CD4-positive, alpha-beta memory T cell (primary cell): ENCODE data around the gene HMX1. TPM values are rescaled to one million over a fixed set of nuclear protein-coding genes. Genes with fewer than 3 reads are reported as not detected.

Experiments used
- CTCF ChIA-PET: fragments of 350-600 bp; sonication (Branson Sonifier 250); formaldehyde crosslinking; loops from one replicate; lab custom pipeline; 2021; ENCODE audit warnings: inconsistent platforms; ENCODE audit not compliant: partially characterized antibody; lab: Charles Lee
- POLR2A ChIA-PET: fragments of 350-600 bp; sonication (Branson Sonifier 250); formaldehyde crosslinking; loops from one replicate; lab custom pipeline; 2021; ENCODE audit not compliant: partially characterized antibody; lab: Charles Lee
- DNase-seq, 5 donors: peaks; one replicate each; pipeline versions ENCODE4 v3.0.0 to v3.0.0-alpha.2; 2020 to 2022; ENCODE audit warnings: mixed read lengths in 1 of 5
- H3K27ac ChIP-seq: one replicate; pipeline ENCODE4 v1.7.0; 2013; ENCODE audit warnings: low read depth, low read length
- H3K27me3 ChIP-seq: 2 replicates; pipeline ENCODE4 v1.7.0; 2013; ENCODE audit warnings: mild to moderate bottlenecking, low read length, moderate library complexity; ENCODE audit not compliant: insufficient read depth
- H3K36me3 ChIP-seq: 2 replicates; pipeline ENCODE4 v1.7.0; 2013; ENCODE audit warnings: mild to moderate bottlenecking, low read length, moderate library complexity; ENCODE audit not compliant: insufficient read depth
- H3K4me1 ChIP-seq: 2 replicates; pipeline ENCODE4 v1.7.0; 2013; ENCODE audit warnings: mild to moderate bottlenecking, low read length, moderate library complexity; ENCODE audit not compliant: insufficient read depth
- H3K4me3 ChIP-seq, 2 donors: one replicate each; pipeline ENCODE4 v1.7.0; 2013; ENCODE audit warnings: low read length in 2 of 2, mild to moderate bottlenecking in 1 of 2
- H3K9me3 ChIP-seq, 2 donors: one replicate each; pipeline ENCODE4 v1.7.0; 2013; ENCODE audit warnings: low read length in 2 of 2, control low read depth in 1 of 2; ENCODE audit not compliant: control insufficient read depth in 1 of 2
- H3K27ac Mint-ChIP-seq, 7 donors: one replicate each; pipeline ENCODE4 v1.8.0; 2020 to 2021; ENCODE audit warnings: mixed read lengths in 7 of 7, mild to moderate bottlenecking in 6 of 7, inconsistent platforms in 3 of 7, moderate library complexity in 3 of 7
- H3K27me3 Mint-ChIP-seq, 2 donors: one replicate each; pipeline ENCODE4 v1.8.0; 2020 to 2021; ENCODE audit warnings: mixed read lengths in 2 of 2
- H3K36me3 Mint-ChIP-seq, 2 donors: one replicate each; pipeline ENCODE4 v1.8.0; 2020 to 2021; ENCODE audit warnings: mixed read lengths in 2 of 2, inconsistent platforms in 1 of 2, mild to moderate bottlenecking in 1 of 2
- H3K4me1 Mint-ChIP-seq, 4 donors: one replicate each; pipeline ENCODE4 v1.8.0; 2020 to 2021; ENCODE audit warnings: mixed read lengths in 4 of 4, mild to moderate bottlenecking in 1 of 4
- H3K4me3 Mint-ChIP-seq, 8 donors: one replicate each; pipeline ENCODE4 v1.8.0; 2020 to 2021; ENCODE audit warnings: mixed read lengths in 8 of 8, mild to moderate bottlenecking in 7 of 8, moderate library complexity in 6 of 8, inconsistent platforms in 3 of 8
- H3K9me3 Mint-ChIP-seq, 8 donors: one replicate each; pipeline ENCODE4 v1.8.0; 2020 to 2021; ENCODE audit warnings: mixed read lengths in 8 of 8, mild to moderate bottlenecking in 5 of 8, inconsistent platforms in 3 of 8, moderate library complexity in 1 of 8
- intact Hi-C: fragments of 100-400 bp; cut with micrococcal nuclease; formaldehyde crosslinking; loops from one replicate; pipeline ENCODE4 v1.15.1; 2023
- polyA plus RNA-seq, 2 donors: library from polyadenylated mRNA; unstranded; fragments of 300-500 nt; fragmentation: Illumina TruSeq; gene quantifications; one replicate each; pipeline ENCODE4 v1.2.3, GENCODE V29; 2021
- total RNA-seq, 2 experiments: library from RNA; stranded (reverse); gene quantifications; one replicate each; pipeline ENCODE4 v1.2.3, GENCODE V29; 2021

Gene HMX1
- total and polyA plus RNA-seq, 4 experiments from 2014 or later, result not detected

GRCh38 chr4:8894424-8894816, 22.8 kb upstream of the HMX1 start:
- Histone ChIP-seq H3K36me3 (no peaks in the 10 kb centered on the region), H3K27ac (no peak overlapping the region), H3K4me3 (no peak overlapping the region), H3K4me1 (no peaks in the 10 kb centered on the region), H3K27me3 (no peaks in the 10 kb centered on the region), H3K9me3 (no peaks in the 10 kb centered on the region)
- no peak overlapping the region for H3K4me3 Mint-ChIP-seq
- ChIA-PET POLR2A (no interaction called here), CTCF (no interaction called here)
- no peaks in the 10 kb centered on the region for H3K36me3 Mint-ChIP-seq
- H3K27me3 Mint-ChIP-seq, result peaks cover 11 to 15% of the 10 kb centered on the region in 2 donors
- intact Hi-C loops, result no loop called here
- H3K4me1 Mint-ChIP-seq, result peaks cover 0 to 4% (median 0%) of the 10 kb centered on the region in 4 donors
- DNase-seq, result no peak
- no peak overlapping the region for H3K27ac Mint-ChIP-seq
- no peaks in the 10 kb centered on the region for H3K9me3 Mint-ChIP-seq

- no peak overlapping the region for H3K4me3 Mint-ChIP-seq
Measured at GRCh38 chr4:8893624-8894423, 22.2 kb upstream of the HMX1 start.

GRCh38 chr4:8893227-8893623, 21.6 kb upstream of the HMX1 start:
- Mint-ChIP-seq H3K27me3 (peaks cover 15 to 18% of the 10 kb centered on the region in 2 donors), H3K9me3 (no peaks in the 10 kb centered on the region), H3K4me3 (no peak overlapping the region), H3K27ac (no peak overlapping the region), H3K4me1 (peaks cover 0 to 4% (median under 1%) of the 10 kb centered on the region in 4 donors), H3K36me3 (no peaks in the 10 kb centered on the region)
- CTCF ChIA-PET, result no interaction called here
- H3K4me3 ChIP-seq, result no peak overlapping the region
- H3K9me3 ChIP-seq, result no peaks in the 10 kb centered on the region
- no peaks in the 10 kb centered on the region for H3K27me3 ChIP-seq
- POLR2A ChIA-PET, result no interaction called here
- intact Hi-C loops, result no loop called here
- no peaks in the 10 kb centered on the region for H3K4me1 ChIP-seq
- no peaks in the 10 kb centered on the region for H3K36me3 ChIP-seq
- DNase-seq, result no peak
- no peak overlapping the region for H3K27ac ChIP-seq

More at GRCh38 chr4:8893624-8894423, 22.2 kb upstream of the HMX1 start:
- intact Hi-C loops, result no loop called here
- no peak overlapping the region for H3K27ac ChIP-seq
- peaks cover 0 to 4% (median under 1%) of the 10 kb centered on the region in 4 donors for H3K4me1 Mint-ChIP-seq
- no peaks in the 10 kb centered on the region for H3K36me3 ChIP-seq
- no peak for DNase-seq
- no peaks in the 10 kb centered on the region for H3K36me3 Mint-ChIP-seq
- POLR2A ChIA-PET, result no interaction called here
- H3K27ac Mint-ChIP-seq, result no peak overlapping the region
- H3K27me3 Mint-ChIP-seq, result peaks cover 15 to 19% of the 10 kb centered on the region in 2 donors
- no peaks in the 10 kb centered on the region for H3K4me1 ChIP-seq
- H3K4me3 ChIP-seq, result no peak overlapping the region
- H3K27me3 ChIP-seq, result no peaks in the 10 kb centered on the region
- CTCF ChIA-PET, result no interaction called here
- no peaks in the 10 kb centered on the region for H3K9me3 Mint-ChIP-seq
- no peaks in the 10 kb centered on the region for H3K9me3 ChIP-seq

- CTCF ChIA-PET, result no interaction called here
- POLR2A ChIA-PET, result no interaction called here
- peaks cover 0 to 4% (median under 1%) of the 10 kb centered on the region in 4 donors for H3K4me1 Mint-ChIP-seq
- H3K27ac ChIP-seq, result no peak overlapping the region
- intact Hi-C loops, result no loop called here
- no peaks in the 10 kb centered on the region for H3K27me3 ChIP-seq
- H3K27ac Mint-ChIP-seq, result no peak overlapping the region
- H3K4me3 Mint-ChIP-seq, result no peak overlapping the region
- H3K27me3 Mint-ChIP-seq, result peaks cover 15 to 19% of the 10 kb centered on the region in 2 donors
- no peaks in the 10 kb centered on the region for H3K36me3 ChIP-seq
- H3K9me3 Mint-ChIP-seq, result no peaks in the 10 kb centered on the region
- DNase-seq, result no peak
- no peak overlapping the region for H3K4me3 ChIP-seq
- no peaks in the 10 kb centered on the region for H3K36me3 Mint-ChIP-seq
- H3K9me3 ChIP-seq, result no peaks in the 10 kb centered on the region
- H3K4me1 ChIP-seq, result no peaks in the 10 kb centered on the region
Measured at GRCh38 chr4:8892556-8893226, 21.1 kb upstream of the HMX1 start.

GRCh38 chr4:8891646-8892555, 20.3 kb upstream of the HMX1 start:
- CTCF ChIA-PET, result no interaction called here
- POLR2A ChIA-PET, result no interaction called here

GRCh38 chr4:8891255-8891645, 19.6 kb upstream of the HMX1 start:
- peaks cover 23 to 30% of the 10 kb centered on the region in 2 donors for H3K27me3 Mint-ChIP-seq
- ChIA-PET POLR2A (no interaction called here), CTCF (no interaction called here)
- Histone ChIP-seq H3K36me3 (no peaks in the 10 kb centered on the region), H3K4me1 (no peaks in the 10 kb centered on the region), H3K27me3 (no peaks in the 10 kb centered on the region), H3K4me3 (no peak overlapping the region), H3K9me3 (peaks cover 0 to 4% of the 10 kb centered on the region in 2 donors), H3K27ac (no peak overlapping the region)
- H3K27ac Mint-ChIP-seq, result no peak overlapping the region
- peaks cover 0 to 4% (median under 1%) of the 10 kb centered on the region in 4 donors for H3K4me1 Mint-ChIP-seq
- intact Hi-C loops, result no loop called here
- DNase-seq, result peak in 1 of 5 donors; percentile 1
- H3K9me3 Mint-ChIP-seq, result peaks cover 0 to 7% (median 3%) of the 10 kb centered on the region in 8 donors
- H3K36me3 Mint-ChIP-seq, result no peaks in the 10 kb centered on the region
- no peak overlapping the region for H3K4me3 Mint-ChIP-seq

More at GRCh38 chr4:8891646-8892555, 20.3 kb upstream of the HMX1 start:
- H3K4me1 ChIP-seq, result no peaks in the 10 kb centered on the region
- no peak overlapping the region for H3K4me3 Mint-ChIP-seq
- H3K27ac ChIP-seq, result no peak overlapping the region
- H3K9me3 Mint-ChIP-seq, result peaks cover 0 to 4% (median 1%) of the 10 kb centered on the region in 8 donors
- intact Hi-C loops, result no loop called here
- H3K4me1 Mint-ChIP-seq, result peaks cover 0 to 4% (median under 1%) of the 10 kb centered on the region in 4 donors
- DNase-seq, result peak in 1 of 5 donors; percentile 16
- H3K4me3 ChIP-seq, result no peak overlapping the region
- H3K36me3 Mint-ChIP-seq, result no peaks in the 10 kb centered on the region
- H3K27me3 Mint-ChIP-seq, result peaks cover 18 to 24% of the 10 kb centered on the region in 2 donors
- no peaks in the 10 kb centered on the region for H3K36me3 ChIP-seq
- H3K27me3 ChIP-seq, result no peaks in the 10 kb centered on the region
- H3K9me3 ChIP-seq, result peaks cover 0 to 1% of the 10 kb centered on the region in 2 donors
- no peak overlapping the region for H3K27ac Mint-ChIP-seq
